ENCODE data around the gene TRIM69. TPM values are rescaled to one million over a fixed set of nuclear protein-coding genes. Genes with fewer than 3 reads are reported as not detected.
"Not testable (repeated sequence)": the region's sequence is repeated elsewhere in the genome, so short reads cannot be mapped to it uniquely, and the experiment has no call there.

Gene TRIM69
- total and polyA plus RNA-seq, 2 of the 8 experiments (the other 6 are each of a cell fraction or from before 2014, with no cell fraction given), result 4.3 to 6.2 TPM

GRCh38 chr15:44700676-44701075 is 35.7 kb upstream of the TRIM69 start:
- not testable (repeated sequence) for H3K27me3 ChIP-seq (replicated peaks in 1 of 4; ENCODE audit: control insufficient read depth in 3 of 4, extremely low read depth in 1 of 4, insufficient read depth in 3 of 4, low read length in 3 of 4); H2BK15ac ChIP-seq (ENCODE audit: low read length); H3K23ac ChIP-seq (ENCODE audit: insufficient read length)

More at GRCh38 chr15:44700676-44701075, 35.7 kb upstream of the TRIM69 start:
- not testable (repeated sequence) for H4K5ac ChIP-seq (ENCODE audit: insufficient read length, low read depth, low read length); H3K36me3 ChIP-seq (ENCODE audit: control insufficient read depth in 2 of 4, insufficient read depth in 4 of 4, low read length in 3 of 4); H2BK5ac ChIP-seq (ENCODE audit: low read depth, low read length); H3K4me1 ChIP-seq (replicated peaks in 1 of 4; ENCODE audit: control insufficient read depth in 3 of 4, insufficient read depth in 4 of 4, low read length in 3 of 4); H3K4me3 ChIP-seq (ENCODE audit: extremely low read depth in 1 of 4, insufficient read depth in 2 of 4, low read depth in 3 of 4, low read length in 4 of 4); H4K91ac ChIP-seq (replicated peaks; ENCODE audit: insufficient read length, low read length); H2BK20ac ChIP-seq (ENCODE audit: low read length); H3K56ac ChIP-seq (replicated peaks; ENCODE audit: insufficient read length, low read depth, low read length); H3K9ac ChIP-seq (replicated peaks in 1 of 4; ENCODE audit: extremely low read depth in 1 of 4, low read depth in 3 of 4, low read length in 3 of 4); H3K4ac ChIP-seq (replicated peaks; ENCODE audit: insufficient read length, low read depth, low read length); H3K79me2 ChIP-seq (ENCODE audit: control insufficient read depth in 1 of 2, insufficient read depth in 2 of 2, low read length in 2 of 2); DNase-seq (ENCODE audit: low read depth in 1 of 2, low spot score in 2 of 2); H3K9me3 ChIP-seq (ENCODE audit: insufficient read depth in 2 of 2, low read depth in 1 of 2, low read length in 1 of 2); H4K8ac ChIP-seq (ENCODE audit: extremely low read depth, insufficient read depth, low read length); H2AFZ ChIP-seq (ENCODE audit: low read length); H2AK5ac ChIP-seq (ENCODE audit: low read depth, low read length); H2BK12ac ChIP-seq (ENCODE audit: low read depth, low read length); H3K23me2 ChIP-seq (ENCODE audit: low read depth, low read length); H3K4me2 ChIP-seq (ENCODE audit: insufficient read depth in 1 of 2, low read depth in 2 of 2, low read length in 2 of 2); H2BK120ac ChIP-seq (replicated peaks; ENCODE audit: low read depth, low read length); FAIRE-seq; H3K18ac ChIP-seq (ENCODE audit: extremely low read depth, low read length); H3K27ac ChIP-seq (ENCODE audit: low read depth, low read length); H3K79me1 ChIP-seq (ENCODE audit: low read depth, low read length); H4K20me1 ChIP-seq (replicated peaks in 1 of 2; ENCODE audit: control insufficient read depth in 1 of 2, insufficient read depth in 2 of 2, low read length in 2 of 2); H3K14ac ChIP-seq (ENCODE audit: insufficient read length)
- POLR2A ChIA-PET (ENCODE audit: partially characterized antibody), result interaction anchor here (0.9 kb wide), 1 partner anchor 11 kb away, joined by 3 read pairs; no protein-coding TSS in a partner anchor
- CTCF ChIA-PET (ENCODE audit: partially characterized antibody), result interaction anchor here (1.6 to 1.9 kb wide), 2 partner anchors 11 to 35 kb away, joined by 3 to 5 read pairs; partner anchors contain the start of genes B2M, PATL2 and TRIM69

Measured in H1 (cell line).